SH-SY5Y (cell line): Measurements from ENCODE around the gene TBCD.

Source experiments
- GATA2 ChIP-seq: IDR thresholded peaks from 2 replicates; pipeline ENCODE4 v1.6.1; 2011; ENCODE audit warnings: mild to moderate bottlenecking, low read depth, low read length
- GATA3 ChIP-seq: IDR thresholded peaks from 2 replicates; pipeline ENCODE4 v1.6.1; 2011; ENCODE audit warnings: low read depth, mild to moderate bottlenecking, low read length, moderate library complexity

The TBCD gene

DNA sequence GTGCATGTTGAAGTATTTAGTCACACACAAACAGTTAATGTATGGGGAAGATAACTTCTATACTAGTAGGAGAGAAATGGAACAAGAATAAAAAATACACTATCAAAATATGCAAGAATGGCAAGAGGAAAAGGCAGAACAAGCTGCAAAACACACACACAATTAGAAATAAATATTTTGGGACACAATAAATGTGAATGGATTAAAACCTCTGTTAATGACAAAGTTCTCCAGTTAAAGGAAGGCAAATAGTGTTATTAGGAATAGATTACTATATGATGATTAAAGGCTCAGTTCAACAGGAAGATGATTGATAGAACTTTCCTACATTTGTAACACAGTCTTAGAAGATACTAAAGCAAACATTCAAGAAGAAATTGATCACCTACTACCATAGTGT, 194.2 kb downstream of the TBCD start:
- TF ChIP-seq GATA3, result no peak
- TF ChIP-seq GATA2, result no peak

DNA sequence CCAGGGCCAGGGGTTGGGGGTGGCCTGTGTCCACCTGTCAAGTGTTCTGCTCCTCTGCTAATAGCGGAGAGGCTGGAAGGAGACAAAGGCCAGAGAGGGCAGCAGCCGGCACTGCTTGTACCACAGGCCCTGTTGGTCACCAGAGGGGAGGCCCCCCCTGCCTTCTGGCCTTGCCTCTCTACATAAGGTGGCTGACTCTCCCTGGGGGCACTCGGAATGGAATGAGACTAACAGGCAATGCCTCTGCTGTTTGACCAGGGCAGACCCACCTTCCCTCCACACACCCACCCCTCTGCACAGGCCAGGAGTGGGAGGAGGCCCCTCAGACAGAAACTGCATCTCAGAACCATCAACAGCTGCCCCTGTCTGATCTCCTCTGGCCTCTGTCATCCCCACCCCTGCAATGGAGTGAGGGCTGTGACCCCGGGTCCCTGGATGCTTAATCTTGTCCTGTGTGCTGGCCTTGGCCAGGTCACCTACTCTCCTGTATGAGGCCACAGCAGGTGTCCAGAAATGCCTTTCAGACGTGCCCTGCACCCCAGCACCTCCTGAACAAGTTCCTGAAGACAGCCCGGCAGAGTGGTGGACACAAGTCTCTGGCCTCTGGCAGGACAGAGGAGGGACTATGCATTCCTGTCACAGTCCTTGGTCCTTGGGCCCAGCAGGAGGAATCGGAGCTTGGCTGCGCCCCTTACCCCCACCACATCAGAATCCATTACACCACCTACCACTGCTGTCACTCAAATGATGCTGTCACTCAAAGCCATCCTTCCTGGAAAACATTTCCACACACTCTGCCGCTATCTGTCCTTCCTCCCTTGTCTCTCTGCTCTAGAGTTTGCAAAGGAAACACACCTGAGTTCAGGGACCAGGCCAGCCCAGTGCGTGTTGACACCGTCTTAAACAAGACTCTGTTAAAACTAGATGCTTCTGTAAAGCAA, 195.5 kb downstream of the TBCD start:
- TF ChIP-seq GATA2 (no peak), GATA3 (no peak)

GRCh38 chr17:82948081-82948511, 196.2 kb downstream of the TBCD start:
- TF ChIP-seq GATA2 (no peak), GATA3 (no peak)

DNA sequence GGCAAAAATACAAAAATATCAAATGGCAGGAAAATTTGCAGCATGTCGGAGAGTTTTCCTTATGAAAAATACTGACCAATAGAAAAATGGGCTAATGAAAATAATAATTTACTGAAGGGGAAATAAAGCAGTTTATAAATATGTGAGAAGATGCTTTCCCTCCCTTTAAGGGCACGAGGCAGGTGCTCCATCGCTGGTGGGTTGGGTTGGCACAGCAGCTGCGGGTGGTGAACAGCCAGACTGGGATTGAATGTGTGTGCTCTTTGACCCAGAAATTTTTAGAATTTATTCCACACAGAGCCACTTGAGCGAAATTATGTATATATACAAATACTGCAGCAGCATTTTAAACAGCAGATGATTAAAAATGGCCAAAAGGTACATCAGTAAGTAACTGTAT, 197.1 kb downstream of the TBCD start:
- TF ChIP-seq GATA2, result no peak
- no peak for TF ChIP-seq GATA3

DNA sequence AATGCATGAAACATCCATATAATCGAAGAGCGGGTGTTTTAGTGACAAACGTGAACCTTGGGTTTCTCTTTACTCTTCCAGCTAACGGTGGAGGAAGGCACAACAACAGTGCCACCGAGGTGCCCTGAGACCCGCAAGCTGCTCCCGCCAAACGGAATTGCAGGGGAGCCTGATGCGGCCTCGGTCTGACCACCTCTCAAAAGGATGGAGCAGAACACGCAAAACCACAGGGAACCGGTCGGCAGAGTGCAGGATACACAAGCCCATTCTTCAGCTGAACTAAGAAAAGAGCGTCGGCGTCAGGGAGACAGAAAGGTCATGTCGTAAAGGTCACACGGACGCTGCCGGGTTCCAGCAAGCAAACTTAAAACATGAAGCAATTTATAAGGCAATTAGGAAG, 197.5 kb downstream of the TBCD start:
- TF ChIP-seq GATA2 (no peak), GATA3 (no peak)

DNA sequence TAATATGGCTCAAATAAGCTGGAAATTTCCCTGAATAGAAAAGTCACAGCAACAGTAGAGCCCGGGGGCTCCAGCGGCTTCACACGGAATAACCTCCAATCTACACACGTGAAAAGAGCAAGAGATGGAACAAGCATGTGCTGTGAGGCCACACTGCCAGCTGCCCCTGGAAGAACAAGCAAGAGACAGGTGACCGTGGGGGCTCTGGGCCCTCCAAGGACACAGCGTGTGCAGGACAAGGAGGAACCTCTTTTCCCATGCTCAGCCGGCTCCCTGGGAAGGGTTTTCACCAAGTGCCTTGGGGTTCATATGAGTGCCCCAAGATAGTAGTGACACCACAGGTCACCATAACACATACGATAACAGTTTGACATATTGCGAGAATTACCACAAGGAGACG, 198.1 kb downstream of the TBCD start:
- TF ChIP-seq GATA3 (no peak), GATA2 (no peak)

DNA sequence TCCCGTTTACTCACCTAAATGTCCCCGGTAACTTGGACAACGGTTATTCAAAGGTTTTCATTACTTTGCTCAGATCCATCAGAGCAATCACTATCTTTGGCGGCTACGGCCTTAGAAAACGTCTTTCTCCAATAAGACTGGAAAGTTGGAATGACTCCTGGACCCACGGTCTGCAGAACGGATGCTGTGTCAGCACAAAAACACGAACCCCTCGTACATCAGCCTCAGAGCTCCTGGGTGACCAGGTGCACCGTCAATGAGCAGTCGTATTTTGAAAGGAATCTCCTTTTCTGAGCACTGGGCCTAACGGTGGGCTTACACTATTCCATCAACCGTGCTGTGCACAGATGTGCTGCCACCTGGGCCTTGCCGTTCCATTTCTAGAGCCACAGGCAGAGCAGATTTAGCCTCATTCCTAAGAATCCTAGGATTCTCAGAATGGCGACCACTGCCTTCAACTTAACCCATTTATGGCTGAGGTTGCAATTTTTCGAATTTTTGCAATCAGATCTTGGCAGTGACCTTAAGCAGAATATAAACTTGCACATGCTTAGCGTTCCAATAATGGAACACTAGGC, 198.7 kb downstream of the TBCD start:
- TF ChIP-seq GATA3, result no peak
- TF ChIP-seq GATA2, result no peak

DNA sequence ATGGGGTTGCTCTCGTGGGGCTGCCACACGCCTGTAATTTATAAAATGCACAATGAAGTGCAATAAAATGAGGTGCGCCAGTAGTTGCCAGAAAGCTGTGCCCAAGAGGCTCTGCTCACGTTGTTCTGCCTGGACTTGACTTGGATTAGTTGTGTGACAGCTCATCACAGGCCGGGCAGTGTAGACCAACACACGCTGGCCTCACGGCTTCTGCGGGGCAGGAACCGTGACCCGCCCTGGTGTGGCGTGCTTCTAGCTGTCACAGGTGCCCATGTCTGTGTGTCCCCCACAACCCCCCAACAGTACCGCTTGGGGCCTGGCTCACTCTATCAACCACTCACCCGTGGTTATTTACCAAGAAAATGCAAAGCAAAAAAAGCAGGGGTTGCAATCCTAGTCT, 200.2 kb downstream of the TBCD start:
- TF ChIP-seq GATA2 (no peak), GATA3 (no peak)

DNA sequence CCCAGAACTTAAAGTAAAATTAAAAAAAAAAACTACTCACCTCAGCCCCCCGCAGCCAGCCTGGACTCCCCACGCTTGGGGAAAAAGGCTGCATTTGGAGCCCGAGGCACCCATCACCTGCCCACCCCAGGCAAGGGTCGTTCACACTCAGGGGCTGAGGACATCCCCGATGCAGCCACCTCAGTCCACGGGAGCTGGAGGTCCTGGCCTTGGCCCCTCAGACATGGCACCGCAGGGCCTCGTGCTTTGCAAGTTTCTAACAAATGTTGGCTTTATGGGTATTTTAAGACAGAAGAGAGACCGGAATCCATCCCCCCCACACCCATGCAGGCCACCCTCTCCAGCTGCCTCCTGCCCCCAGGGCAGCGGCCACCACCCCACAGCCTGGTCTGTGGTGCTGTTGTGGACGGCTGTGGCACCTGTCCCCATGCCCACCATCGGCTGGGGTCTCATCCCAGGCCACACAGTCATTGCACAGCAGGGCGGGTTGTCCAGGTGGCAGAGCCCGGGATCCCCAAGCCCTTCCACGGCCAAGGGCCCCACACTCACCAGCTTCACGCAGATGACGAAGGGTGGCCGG, 204.4 kb downstream of the TBCD start:
- TF ChIP-seq GATA3 (no peak), GATA2 (no peak)

- no peak for TF ChIP-seq GATA3
- TF ChIP-seq GATA2, result no peak
These were observed 205.0 kb downstream of the TBCD start for GRCh38 chr17:82956726-82957468.

- TF ChIP-seq GATA2 (no peak), GATA3 (no peak)
These were observed 205.6 kb downstream of the TBCD start for GRCh38 chr17:82957469-82957795.

DNA sequence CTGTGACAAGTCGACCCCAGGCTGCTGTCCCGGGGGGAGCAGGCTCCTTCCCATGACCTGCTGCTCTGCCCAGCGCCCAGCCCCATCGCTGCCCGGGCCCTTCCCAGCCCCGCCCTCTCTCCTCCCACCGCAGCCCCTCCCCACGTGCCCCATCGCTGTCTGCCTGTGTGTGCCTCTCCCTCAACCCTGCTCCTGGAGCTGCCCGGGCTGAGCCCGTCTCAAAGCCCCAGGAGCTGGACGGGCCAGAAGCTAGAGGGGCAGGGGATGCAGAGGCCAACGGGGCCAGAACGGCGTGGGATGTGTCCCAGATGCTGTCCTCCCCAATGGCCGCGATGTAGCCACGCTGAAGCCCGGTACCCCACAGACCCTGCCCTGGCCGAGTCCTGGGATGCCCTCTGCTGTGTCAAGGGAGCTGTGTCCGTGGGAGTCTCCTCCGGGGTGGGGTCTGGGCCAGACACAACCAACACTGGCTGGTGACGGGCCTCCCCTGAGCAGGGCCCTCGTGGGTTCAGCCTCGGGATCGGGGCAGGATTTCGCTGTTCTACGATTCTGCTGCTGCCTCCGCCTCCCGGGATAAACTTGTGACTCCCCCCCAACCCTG, 206.2 kb downstream of the TBCD start:
- no peak for TF ChIP-seq GATA2
- no peak for TF ChIP-seq GATA3

GRCh38 chr17:82959242-82959930, 207.5 kb downstream of the TBCD start:
- TF ChIP-seq GATA3, result no peak
- no peak for TF ChIP-seq GATA2

DNA sequence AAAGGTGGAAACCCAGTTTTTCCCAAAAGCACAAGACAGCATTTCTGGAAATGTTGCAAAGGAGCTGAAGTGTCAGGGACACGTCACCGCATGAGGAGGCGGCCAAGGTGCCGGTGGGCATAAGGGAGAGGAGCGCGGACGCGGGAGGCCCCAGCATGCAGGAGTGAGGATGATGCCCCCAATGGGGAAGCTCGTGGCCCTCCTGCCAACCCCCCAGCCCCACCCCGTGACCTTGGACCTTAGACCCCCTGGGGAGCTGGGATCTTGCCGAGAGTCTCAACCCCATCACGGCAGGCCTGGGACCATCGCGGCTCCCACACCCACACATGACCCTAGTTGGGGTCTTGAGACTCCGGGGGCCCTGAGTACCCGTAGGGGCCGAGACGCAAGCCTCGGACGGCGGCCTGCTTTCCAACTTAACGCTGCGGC, 208.1 kb downstream of the TBCD start:
- TF ChIP-seq GATA2 (no peak), GATA3 (no peak)

GRCh38 chr17:82960419-82961271, 208.8 kb downstream of the TBCD start:
- no peak for TF ChIP-seq GATA2
- TF ChIP-seq GATA3, result no peak
